Panc1 (cell line): ENCODE results near the gene OR56B1. TPM values are rescaled to one million over a fixed set of nuclear protein-coding genes. Genes with fewer than 3 reads are reported as not detected.

Experiments used
- ATAC-seq: fragments of 200-7000 bp; cut with Tn5 transposase; 2 replicates; pipeline ENCODE4 v1.9.1; 2020; ENCODE audit warnings: mild to moderate bottlenecking, moderate library complexity
- BruUV-seq: library from RNA; stranded (reverse); fragments of 400-500 nt; replicated peaks from 2 replicates; lab custom pipeline; 2021; lab: Mats Ljungman, UMichigan
- CTCF ChIA-PET: fragments of 300-600 bp; sonication (Branson Sonifier 250); formaldehyde crosslinking; loops from one replicate; lab custom pipeline; 2022; ENCODE audit warnings: antibody characterized with exemption; lab: Charles Lee
- POLR2A ChIA-PET: fragments of 300-600 bp; sonication (Branson Sonifier 250); formaldehyde crosslinking; loops from one replicate; lab custom pipeline; 2022; ENCODE audit warnings: antibody characterized with exemption; lab: Charles Lee
- DNase-seq: peaks from one replicate; pipeline ENCODE4 v3.0.0-alpha.2; 2010; ENCODE audit warnings: low read depth, low spot score
- H3K27ac ChIP-seq: 2 replicates; pipeline ENCODE4 v1.5.1; 2011; ENCODE audit warnings: mild to moderate bottlenecking, low read length, inconsistent platforms
- H3K27me3 ChIP-seq: fragments of 200-500 bp; sonication (Bioruptor generic); 2 replicates; pipeline ENCODE4 v1.6.0; 2014; ENCODE audit warnings: low read length, inconsistent platforms; ENCODE audit not compliant: control insufficient read depth, insufficient read depth
- H3K36me3 ChIP-seq: fragments of 200-500 bp; sonication (Bioruptor generic); 2 replicates; pipeline ENCODE4 v1.5.1; 2014; ENCODE audit warnings: inconsistent platforms, mild to moderate bottlenecking, low read length, moderate library complexity; ENCODE audit not compliant: control insufficient read depth, insufficient read depth
- H3K4me1 ChIP-seq: 2 replicates; pipeline ENCODE4 v1.5.1; 2011; ENCODE audit warnings: inconsistent platforms, mild to moderate bottlenecking, low read length, moderate library complexity; ENCODE audit not compliant: control insufficient read depth, insufficient read depth
- H3K4me3 ChIP-seq, 2 experiments: 2 replicates each; pipeline ENCODE4 v1.5.1; 2011 to 2012; ENCODE audit warnings: low read depth in 2 of 2, low read length in 2 of 2, mild to moderate bottlenecking in 2 of 2, inconsistent platforms in 1 of 2, moderate library complexity in 1 of 2
- H3K9me3 ChIP-seq: fragments of 200-500 bp; sonication (Bioruptor generic); 2 replicates; pipeline ENCODE4 v1.5.1; 2014; ENCODE audit warnings: low read depth, mild to moderate bottlenecking, inconsistent platforms, low read length, moderate library complexity; ENCODE audit not compliant: control insufficient read depth, insufficient read depth
- POLR2AphosphoS5 ChIP-seq: IDR thresholded peaks from 2 replicates; pipeline ENCODE4 v1.6.1; 2012; ENCODE audit warnings: mild to moderate bottlenecking, low read depth, low read length, moderate library complexity
- SIN3A ChIP-seq: IDR thresholded peaks from 2 replicates; pipeline ENCODE4 v1.6.1; 2012; ENCODE audit warnings: low read depth, mild to moderate bottlenecking, low read length, moderate library complexity, borderline replicate concordance; ENCODE audit not compliant: insufficient read depth
- TCF7L2 ChIP-seq: IDR thresholded peaks from 2 replicates; pipeline ENCODE4 v1.6.1; 2011; ENCODE audit warnings: mild to moderate bottlenecking, low read depth, low read length, inconsistent platforms
- in situ Hi-C: cut with HindIII; loops from 2 replicates; pipeline ENCODE4 v1.10.0; 2016; ENCODE audit warnings: low sequenced_read_pairs, low pct_unique_long_range_greater_than_20kb
- intact Hi-C: fragments of 100-400 bp; cut with micrococcal nuclease; formaldehyde crosslinking; loops from one replicate; pipeline ENCODE4 v1.10.0; 2022; ENCODE audit not compliant: unreplicated experiment
- total RNA-seq: library from RNA; stranded (reverse); gene quantifications from one replicate; pipeline ENCODE4 v1.2.1, GENCODE V29; 2021; ENCODE audit not compliant: unreplicated experiment
- TF ChIP-seq, protein P1 (sequence below): fragments of 450-650 bp; IDR thresholded peaks from 2 replicates; pipeline ENCODE4 v1.5.1; 2017; ENCODE audit warnings: mild to moderate bottlenecking
- TF ChIP-seq, protein P2 (sequence below), 2 experiments: IDR thresholded peaks; 2 replicates each; pipeline ENCODE4 v1.6.1; 2011 to 2012; ENCODE audit warnings: low read depth in 2 of 2, control low read depth in 1 of 2, low read length in 1 of 2, mild to moderate bottlenecking in 1 of 2, moderate library complexity in 1 of 2; ENCODE audit not compliant: insufficient read depth in 1 of 2

Gene OR56B1
- total RNA-seq, 1 experiment from 2014 or later: not detected

DNA sequence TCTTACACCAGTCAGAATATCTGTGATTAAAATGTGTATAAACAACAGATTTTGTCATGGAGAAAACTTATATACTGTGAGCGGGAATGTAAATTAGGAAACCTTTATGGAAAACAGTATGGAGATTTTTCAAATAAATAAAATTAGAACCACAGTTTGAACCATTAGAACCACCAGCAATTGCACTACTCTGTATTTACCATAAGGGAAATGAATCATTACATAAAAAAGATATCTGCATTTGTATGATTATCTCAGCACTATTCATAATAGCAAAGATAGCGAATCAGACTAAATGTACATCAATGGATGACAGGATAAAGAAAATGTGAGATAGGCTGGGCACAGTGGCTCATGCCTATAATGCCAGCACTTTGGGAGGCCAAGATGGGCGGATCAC, 10.4 kb downstream of the OR56B1 start:
- CTCF ChIA-PET: no interaction called here
- no peak for ATAC-seq
- no peaks in the 10 kb centered on the region for H3K36me3 ChIP-seq

GRCh38 chr11:5749836-5750235, 13.6 kb downstream of the OR56B1 start:
- TF ChIP-seq POLR2AphosphoS5: no peak
- no peak for TF ChIP-seq SIN3A
- TF ChIP-seq, protein P1, sequence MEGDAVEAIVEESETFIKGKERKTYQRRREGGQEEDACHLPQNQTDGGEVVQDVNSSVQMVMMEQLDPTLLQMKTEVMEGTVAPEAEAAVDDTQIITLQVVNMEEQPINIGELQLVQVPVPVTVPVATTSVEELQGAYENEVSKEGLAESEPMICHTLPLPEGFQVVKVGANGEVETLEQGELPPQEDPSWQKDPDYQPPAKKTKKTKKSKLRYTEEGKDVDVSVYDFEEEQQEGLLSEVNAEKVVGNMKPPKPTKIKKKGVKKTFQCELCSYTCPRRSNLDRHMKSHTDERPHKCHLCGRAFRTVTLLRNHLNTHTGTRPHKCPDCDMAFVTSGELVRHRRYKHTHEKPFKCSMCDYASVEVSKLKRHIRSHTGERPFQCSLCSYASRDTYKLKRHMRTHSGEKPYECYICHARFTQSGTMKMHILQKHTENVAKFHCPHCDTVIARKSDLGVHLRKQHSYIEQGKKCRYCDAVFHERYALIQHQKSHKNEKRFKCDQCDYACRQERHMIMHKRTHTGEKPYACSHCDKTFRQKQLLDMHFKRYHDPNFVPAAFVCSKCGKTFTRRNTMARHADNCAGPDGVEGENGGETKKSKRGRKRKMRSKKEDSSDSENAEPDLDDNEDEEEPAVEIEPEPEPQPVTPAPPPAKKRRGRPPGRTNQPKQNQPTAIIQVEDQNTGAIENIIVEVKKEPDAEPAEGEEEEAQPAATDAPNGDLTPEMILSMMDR: no peak
- TF ChIP-seq, protein P2, sequence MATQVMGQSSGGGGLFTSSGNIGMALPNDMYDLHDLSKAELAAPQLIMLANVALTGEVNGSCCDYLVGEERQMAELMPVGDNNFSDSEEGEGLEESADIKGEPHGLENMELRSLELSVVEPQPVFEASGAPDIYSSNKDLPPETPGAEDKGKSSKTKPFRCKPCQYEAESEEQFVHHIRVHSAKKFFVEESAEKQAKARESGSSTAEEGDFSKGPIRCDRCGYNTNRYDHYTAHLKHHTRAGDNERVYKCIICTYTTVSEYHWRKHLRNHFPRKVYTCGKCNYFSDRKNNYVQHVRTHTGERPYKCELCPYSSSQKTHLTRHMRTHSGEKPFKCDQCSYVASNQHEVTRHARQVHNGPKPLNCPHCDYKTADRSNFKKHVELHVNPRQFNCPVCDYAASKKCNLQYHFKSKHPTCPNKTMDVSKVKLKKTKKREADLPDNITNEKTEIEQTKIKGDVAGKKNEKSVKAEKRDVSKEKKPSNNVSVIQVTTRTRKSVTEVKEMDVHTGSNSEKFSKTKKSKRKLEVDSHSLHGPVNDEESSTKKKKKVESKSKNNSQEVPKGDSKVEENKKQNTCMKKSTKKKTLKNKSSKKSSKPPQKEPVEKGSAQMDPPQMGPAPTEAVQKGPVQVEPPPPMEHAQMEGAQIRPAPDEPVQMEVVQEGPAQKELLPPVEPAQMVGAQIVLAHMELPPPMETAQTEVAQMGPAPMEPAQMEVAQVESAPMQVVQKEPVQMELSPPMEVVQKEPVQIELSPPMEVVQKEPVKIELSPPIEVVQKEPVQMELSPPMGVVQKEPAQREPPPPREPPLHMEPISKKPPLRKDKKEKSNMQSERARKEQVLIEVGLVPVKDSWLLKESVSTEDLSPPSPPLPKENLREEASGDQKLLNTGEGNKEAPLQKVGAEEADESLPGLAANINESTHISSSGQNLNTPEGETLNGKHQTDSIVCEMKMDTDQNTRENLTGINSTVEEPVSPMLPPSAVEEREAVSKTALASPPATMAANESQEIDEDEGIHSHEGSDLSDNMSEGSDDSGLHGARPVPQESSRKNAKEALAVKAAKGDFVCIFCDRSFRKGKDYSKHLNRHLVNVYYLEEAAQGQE (IDR thresholded peaks at IDR 0.05; ENCODE audit: insufficient read depth in 1 of 2, low read depth in 2 of 2, low read length in 1 of 2): no peak
- no peak for TF ChIP-seq TCF7L2
- DNase-seq: no peak
- no peaks in the 10 kb centered on the region for H3K9me3 ChIP-seq
- POLR2A ChIA-PET: no interaction called here
- ATAC-seq: no peak
- BruUV-seq: no TSS peak
- CTCF ChIA-PET: no interaction called here
- H3K4me1 ChIP-seq: no peaks in the 10 kb centered on the region
- no peak overlapping the region for H3K4me3 ChIP-seq
- peaks cover 2% of the 10 kb centered on the region; the same call in 1 of the 2 replicates for H3K27me3 ChIP-seq
- no peaks in the 10 kb centered on the region for H3K36me3 ChIP-seq
- intact Hi-C loops (no loop called here), in situ Hi-C loops (no loop called here)
- no peak overlapping the region for H3K27ac ChIP-seq

More for the DNA sequence above, 10.4 kb downstream of the OR56B1 start:
- DNase-seq: no peak
- H3K4me1 ChIP-seq: no peaks in the 10 kb centered on the region
- POLR2A ChIA-PET: no interaction called here
- no peak overlapping the region for H3K27ac ChIP-seq
- no peaks in the 10 kb centered on the region for H3K9me3 ChIP-seq
- BruUV-seq: no TSS peak
- in situ Hi-C loops (no loop called here), intact Hi-C loops (no loop called here)
- H3K27me3 ChIP-seq: peaks cover 2% of the 10 kb centered on the region; the same call in 1 of the 2 replicates
- H3K4me3 ChIP-seq: no peak overlapping the region
- TF ChIP-seq POLR2AphosphoS5: no peak
- TF ChIP-seq, protein P1: no peak
- no peak for TF ChIP-seq SIN3A
- TF ChIP-seq, protein P2 (IDR thresholded peaks at IDR 0.05; ENCODE audit: insufficient read depth in 1 of 2, low read depth in 2 of 2, low read length in 1 of 2): no peak
- no peak for TF ChIP-seq TCF7L2
